Measurements from ENCODE around the gene ALOX5.

GRCh38 chr10:45408421-45409319 is 34.7 kb downstream of the ALOX5 start:
- TF ChIP-seq POLR2A (IDR thresholded peaks at IDR 0.05) (no peak), CTCF (IDR thresholded peaks at IDR 0.05) (no peak), POLR2AphosphoS5 (IDR thresholded peaks at IDR 0.05) (no peak), EP300 (IDR thresholded peaks at IDR 0.05) (no peak)
